ENCODE measurements around the gene CAPN7.

The CAPN7 gene

GRCh38 chr3:15284121-15284889 is 78.3 kb downstream of the CAPN7 start:
- Histone ChIP-seq H3K79me2 (ENCODE audit: insufficient read depth, low read length) (no peaks in the 10 kb centered on the region), H3K27ac (ENCODE audit: low read depth, low read length) (no peak overlapping the region), H2AFZ (ENCODE audit: low read depth, low read length, severe bottlenecking) (no peak overlapping the region)

GRCh38 chr3:15286022-15286421 is 80.0 kb downstream of the CAPN7 start:
- Histone ChIP-seq H2AFZ (ENCODE audit: low read depth, low read length, severe bottlenecking) (no peak overlapping the region), H3K4me3 (ENCODE audit: insufficient read depth, low read length, poor library complexity, severe bottlenecking) (no peak overlapping the region), H3K4me2 (ENCODE audit: low read depth, low read length, poor library complexity, severe bottlenecking) (no peak overlapping the region), H3K9me2 (replicated peaks; ENCODE audit: insufficient read depth, low read length) (no peaks in the 10 kb centered on the region), H3K36me3 (ENCODE audit: low read length) (no peaks in the 10 kb centered on the region), H3K79me2 (ENCODE audit: insufficient read depth, low read length) (no peaks in the 10 kb centered on the region), H3K27ac (ENCODE audit: low read depth, low read length) (no peak overlapping the region), H3K9me3 (ENCODE audit: insufficient read depth, low read length) (no peaks in the 10 kb centered on the region), H4K20me1 (ENCODE audit: low read depth, low read length) (no peaks in the 10 kb centered on the region), H3K9ac (ENCODE audit: low read length) (no peak overlapping the region), H3K27me3 (ENCODE audit: low read length) (no peaks in the 10 kb centered on the region), H3F3A (ENCODE audit: insufficient read depth) (no peaks in the 10 kb centered on the region)
- no peak for TF ChIP-seq CTCF (IDR thresholded peaks at IDR 0.05; ENCODE audit: insufficient read depth, low read length, poor library complexity, severe bottlenecking)
- no peak for TF ChIP-seq EZH2phosphoT487 (conservative IDR thresholded peaks at IDR 0.05; ENCODE audit: low read length)

More at GRCh38 chr3:15284121-15284889, 78.3 kb downstream of the CAPN7 start:
- H3K9ac ChIP-seq (ENCODE audit: low read length): no peak overlapping the region
- H4K20me1 ChIP-seq (ENCODE audit: low read depth, low read length): no peaks in the 10 kb centered on the region
- H3K4me2 ChIP-seq (ENCODE audit: low read depth, low read length, poor library complexity, severe bottlenecking): no peak overlapping the region
- no peak overlapping the region for H3K4me3 ChIP-seq (ENCODE audit: insufficient read depth, low read length, poor library complexity, severe bottlenecking)
- H3K9me2 ChIP-seq (replicated peaks; ENCODE audit: insufficient read depth, low read length): no peaks in the 10 kb centered on the region
- no peak for TF ChIP-seq CTCF (IDR thresholded peaks at IDR 0.05; ENCODE audit: insufficient read depth, low read length, poor library complexity, severe bottlenecking)
- TF ChIP-seq EZH2phosphoT487 (conservative IDR thresholded peaks at IDR 0.05; ENCODE audit: low read length): no peak
- H3K9me3 ChIP-seq (ENCODE audit: insufficient read depth, low read length): no peaks in the 10 kb centered on the region
- no peaks in the 10 kb centered on the region for H3K27me3 ChIP-seq (ENCODE audit: low read length)
- H3F3A ChIP-seq (ENCODE audit: insufficient read depth): no peaks in the 10 kb centered on the region
- H3K36me3 ChIP-seq (ENCODE audit: low read length): no peaks in the 10 kb centered on the region

DNA sequence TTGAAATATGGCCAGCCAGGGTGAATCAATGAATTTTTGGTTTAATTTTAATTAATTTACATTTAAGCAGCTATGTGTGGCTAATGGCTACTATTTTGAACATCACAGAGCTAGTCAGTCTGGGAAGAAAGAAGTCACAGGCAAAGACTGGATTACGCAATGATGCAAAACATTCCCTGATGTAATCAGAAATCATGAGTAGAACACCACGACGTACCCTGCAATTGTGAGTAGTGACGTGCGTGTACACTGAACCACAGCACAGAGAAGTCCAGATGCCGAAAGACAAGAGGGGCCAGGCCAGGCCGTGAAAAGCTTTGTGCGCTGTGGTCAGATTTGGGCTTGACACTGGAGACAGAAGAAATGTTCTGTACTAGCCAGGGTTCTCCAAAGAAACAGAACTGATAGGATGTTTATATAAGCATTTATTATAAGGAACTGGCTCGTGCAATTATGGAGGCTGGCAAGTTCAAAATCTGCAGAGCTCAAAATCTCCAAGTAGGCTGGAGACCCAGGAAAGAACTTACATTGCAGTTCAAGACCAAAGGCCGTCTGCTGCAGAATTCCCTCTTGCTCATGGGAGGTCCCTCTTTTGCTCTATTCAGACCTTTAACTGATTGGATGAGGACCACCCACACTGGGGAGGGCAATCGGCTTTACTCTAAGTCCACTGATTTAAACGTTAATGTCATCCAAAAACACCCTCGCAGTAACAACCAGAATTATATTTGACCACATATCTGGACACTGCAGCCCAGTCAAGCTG is 81.7 kb downstream of the CAPN7 start:
- no peaks in the 10 kb centered on the region for H3K9me3 ChIP-seq (ENCODE audit: insufficient read depth, low read length)
- no peak overlapping the region for H3K4me2 ChIP-seq (ENCODE audit: low read depth, low read length, poor library complexity, severe bottlenecking)
- no peaks in the 10 kb centered on the region for H4K20me1 ChIP-seq (ENCODE audit: low read depth, low read length)
- no peaks in the 10 kb centered on the region for H3F3A ChIP-seq (ENCODE audit: insufficient read depth)
- no peaks in the 10 kb centered on the region for H3K36me3 ChIP-seq (ENCODE audit: low read length)
- H3K9me2 ChIP-seq (replicated peaks; ENCODE audit: insufficient read depth, low read length): no peaks in the 10 kb centered on the region
- H3K27me3 ChIP-seq (ENCODE audit: low read length): no peaks in the 10 kb centered on the region
- TF ChIP-seq CTCF (IDR thresholded peaks at IDR 0.05; ENCODE audit: insufficient read depth, low read length, poor library complexity, severe bottlenecking): no peak
- TF ChIP-seq EZH2phosphoT487 (conservative IDR thresholded peaks at IDR 0.05; ENCODE audit: low read length): no peak
- no peak overlapping the region for H3K4me3 ChIP-seq (ENCODE audit: insufficient read depth, low read length, poor library complexity, severe bottlenecking)
- H3K27ac ChIP-seq (ENCODE audit: low read depth, low read length): no peak overlapping the region
- H3K79me2 ChIP-seq (ENCODE audit: insufficient read depth, low read length): no peaks in the 10 kb centered on the region
- no peak overlapping the region for H2AFZ ChIP-seq (ENCODE audit: low read depth, low read length, severe bottlenecking)
- no peak overlapping the region for H3K9ac ChIP-seq (ENCODE audit: low read length)
